Mesenchymal stem cell (in vitro differentiated cells and primary cell): ENCODE measurements around the gene TMEM244.

Experiments
- DNase-seq: peaks from one replicate; pipeline ENCODE4 v3.0.0-alpha.2; 2013
- H2AFZ ChIP-seq: one replicate; pipeline ENCODE4 v1.6.1; 2013; ENCODE audit warnings: low read depth, mild to moderate bottlenecking, control low read depth, inconsistent platforms, low read length, moderate library complexity
- H2AK5ac ChIP-seq: 2 replicates; pipeline ENCODE4 v1.6.1; 2013; ENCODE audit warnings: low read length, moderate library complexity, mild to moderate bottlenecking, inconsistent platforms; ENCODE audit not compliant: severe bottlenecking
- H2BK120ac ChIP-seq: one replicate; pipeline ENCODE4 v1.6.1; 2013; ENCODE audit warnings: low read depth, mild to moderate bottlenecking, inconsistent platforms, low read length, moderate library complexity
- H2BK12ac ChIP-seq, 2 experiments: one replicate each; pipeline ENCODE4 v1.6.1; 2013; ENCODE audit warnings: inconsistent platforms in 2 of 2, low read length in 2 of 2, mild to moderate bottlenecking in 2 of 2, moderate library complexity in 2 of 2, control low read depth in 1 of 2
- H2BK15ac ChIP-seq: one replicate; pipeline ENCODE4 v1.6.1; 2013; ENCODE audit warnings: mild to moderate bottlenecking, low read depth, inconsistent platforms; ENCODE audit not compliant: poor library complexity, severe bottlenecking
- H2BK5ac ChIP-seq: 2 replicates; pipeline ENCODE4 v1.6.1; 2013; ENCODE audit warnings: low read depth, mild to moderate bottlenecking, low read length, control low read depth, inconsistent platforms; ENCODE audit not compliant: poor library complexity, severe bottlenecking
- H3K14ac ChIP-seq, 2 experiments: one replicate each; pipeline ENCODE4 v1.6.1; 2013; ENCODE audit warnings: inconsistent platforms in 2 of 2, low read length in 2 of 2, control low read depth in 1 of 2, mild to moderate bottlenecking in 1 of 2, moderate library complexity in 1 of 2
- H3K18ac ChIP-seq, 2 experiments: one replicate each; pipeline ENCODE4 v1.6.1; 2013; ENCODE audit warnings: inconsistent platforms in 2 of 2, low read length in 2 of 2, control low read depth in 1 of 2, low read depth in 1 of 2, mild to moderate bottlenecking in 1 of 2
- H3K23ac ChIP-seq, 2 experiments: one replicate each; pipeline ENCODE4 v1.6.1; 2013; ENCODE audit warnings: inconsistent platforms in 2 of 2, low read length in 2 of 2, mild to moderate bottlenecking in 2 of 2, moderate library complexity in 2 of 2, control low read depth in 1 of 2
- H3K27ac ChIP-seq: 2 replicates; pipeline ENCODE4 v1.5.1; 2013; ENCODE audit warnings: mild to moderate bottlenecking, moderate library complexity, low read length, control low read depth, inconsistent platforms; ENCODE audit not compliant: poor library complexity, severe bottlenecking
- H3K27me3 ChIP-seq, 2 experiments: 2 replicates each; pipeline versions ENCODE4 v1.6.1 to v1.7.0; 2013; ENCODE audit warnings: low read length in 2 of 2, mild to moderate bottlenecking in 2 of 2, moderate library complexity in 2 of 2, control low read depth in 1 of 2, inconsistent platforms in 1 of 2; ENCODE audit not compliant: control insufficient read depth in 1 of 2, insufficient read depth in 1 of 2
- H3K36me3 ChIP-seq, 2 experiments: 2 replicates each; pipeline versions ENCODE4 v1.6.1 to v1.7.0; 2013; ENCODE audit warnings: low read length in 2 of 2, control low read depth in 1 of 2, inconsistent platforms in 1 of 2, low read depth in 1 of 2, mild to moderate bottlenecking in 1 of 2; ENCODE audit not compliant: insufficient read depth in 2 of 2, control insufficient read depth in 1 of 2
- H3K4ac ChIP-seq, 2 experiments: one replicate each; pipeline ENCODE4 v1.6.1; 2013; ENCODE audit warnings: inconsistent platforms in 2 of 2, low read length in 2 of 2, mild to moderate bottlenecking in 2 of 2, moderate library complexity in 2 of 2, control low read depth in 1 of 2, low read depth in 1 of 2
- H3K4me1 ChIP-seq: 2 replicates; pipeline ENCODE4 v1.6.1; 2013; ENCODE audit warnings: low read depth, low read length, control low read depth; ENCODE audit not compliant: control insufficient read depth, insufficient read depth
- H3K4me2 ChIP-seq: 2 replicates; pipeline ENCODE4 v1.6.1; 2013; ENCODE audit warnings: low read length, mild to moderate bottlenecking, inconsistent platforms; ENCODE audit not compliant: poor library complexity, severe bottlenecking
- H3K4me3 ChIP-seq, 2 experiments: 2 replicates each; pipeline versions ENCODE4 v1.5.1 to v1.7.0; 2013; ENCODE audit warnings: low read length in 2 of 2, mild to moderate bottlenecking in 2 of 2, control low read depth in 1 of 2, low read depth in 1 of 2; ENCODE audit not compliant: insufficient read depth in 1 of 2
- H3K79me1 ChIP-seq: replicated peaks from 2 replicates; pipeline ENCODE4 v1.6.1; 2013; ENCODE audit warnings: mild to moderate bottlenecking, control low read depth, low read length, inconsistent platforms; ENCODE audit not compliant: poor library complexity, severe bottlenecking
- H3K9ac ChIP-seq: 2 replicates; pipeline ENCODE4 v1.7.0; 2013; ENCODE audit warnings: mild to moderate bottlenecking, low read length, moderate library complexity
- H3K9me3 ChIP-seq: 2 replicates; pipeline ENCODE4 v1.7.0; 2013; ENCODE audit warnings: mild to moderate bottlenecking, low read length; ENCODE audit not compliant: control insufficient read depth
- H4K8ac ChIP-seq: one replicate; pipeline ENCODE4 v1.6.1; 2013; ENCODE audit warnings: inconsistent platforms, mild to moderate bottlenecking, low read length, moderate library complexity
- H4K91ac ChIP-seq: one replicate; pipeline ENCODE4 v1.6.1; 2013; ENCODE audit warnings: mild to moderate bottlenecking, low read length, inconsistent platforms
- WGBS: methylation state at CpG from one replicate; pipeline ENCODE4 v1.1.7; 2013; ENCODE audit warnings: mixed read lengths; 5-methylcytosine and 5-hydroxymethylcytosine counted together

The TMEM244 gene

GRCh38 chr6:129853996-129854711 lies 7.0 kb downstream of the TMEM244 start:
- Histone ChIP-seq H3K27ac (no peak overlapping the region), H2BK5ac (no peak overlapping the region), H3K18ac (no peak overlapping the region), H2AK5ac (no peak overlapping the region), H3K36me3 (no peaks in the 10 kb centered on the region), H2AFZ (no peak overlapping the region), H3K4ac (no peak overlapping the region), H3K4me1 (no peaks in the 10 kb centered on the region), H3K4me3 (no peak overlapping the region), H4K8ac (no peak overlapping the region), H2BK15ac (no peak overlapping the region), H2BK120ac (no peak overlapping the region), H3K14ac (no peak overlapping the region), H3K4me2 (no peak overlapping the region), H3K23ac (no peak overlapping the region), H3K27me3 (no peaks in the 10 kb centered on the region), H3K79me1 (no peaks in the 10 kb centered on the region), H2BK12ac (no peak overlapping the region), H3K9ac (no peak overlapping the region), H3K9me3 (no peaks in the 10 kb centered on the region), H4K91ac (no peak overlapping the region)
- WGBS = 22% methylated on average over 1 of the region's 3 CpGs
- peak; percentile 64 for DNase-seq

DNA sequence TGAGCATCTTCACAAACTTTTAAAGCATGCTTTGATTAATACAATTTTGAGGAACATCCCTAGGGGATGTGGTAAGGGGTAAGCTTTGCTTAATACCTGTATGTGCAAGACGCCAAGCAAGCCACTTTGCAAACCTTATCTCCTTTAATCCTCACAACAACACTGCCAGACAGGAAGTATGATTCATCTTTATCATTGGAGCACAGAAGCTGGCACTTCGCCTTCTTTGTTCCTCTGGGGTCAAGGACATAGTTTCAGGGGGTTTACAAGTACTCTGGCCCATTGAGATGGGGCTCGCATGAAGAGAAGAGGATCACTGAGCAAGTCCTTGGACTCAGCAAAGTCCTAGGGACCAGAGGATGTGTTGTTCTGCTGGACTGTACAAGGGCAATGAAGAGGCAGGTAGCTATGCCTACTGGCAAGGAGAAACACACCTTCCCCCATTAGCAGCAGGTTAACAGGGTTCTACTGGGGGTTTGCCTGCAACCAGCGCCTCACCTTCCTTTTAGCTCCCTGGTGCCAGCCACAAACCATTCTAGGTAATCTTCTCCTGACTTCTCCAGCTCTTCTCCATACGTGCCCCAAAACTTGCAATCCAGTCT lies 8.8 kb downstream of the TMEM244 start:
- no peak overlapping the region for H2AFZ ChIP-seq
- no peaks in the 10 kb centered on the region for H3K4me1 ChIP-seq
- H2BK12ac ChIP-seq = no peak overlapping the region
- no peak overlapping the region for H4K8ac ChIP-seq
- H3K4me2 ChIP-seq = no peak overlapping the region
- H3K27ac ChIP-seq = no peak overlapping the region
- H3K23ac ChIP-seq = no peak overlapping the region
- H3K4me3 ChIP-seq = no peak overlapping the region
- no peak overlapping the region for H3K4ac ChIP-seq
- H3K14ac ChIP-seq = peak overlapping the region in 1 of 2 experiments; percentile 9
- WGBS = 58% methylated on average over 5 of the region's 5 CpGs
- H3K27me3 ChIP-seq = no peaks in the 10 kb centered on the region
- H2AK5ac ChIP-seq = no peak overlapping the region
- no peak overlapping the region for H2BK5ac ChIP-seq
- no peaks in the 10 kb centered on the region for H3K79me1 ChIP-seq
- no peak overlapping the region for H4K91ac ChIP-seq
- no peaks in the 10 kb centered on the region for H3K9me3 ChIP-seq
- H2BK15ac ChIP-seq = no peak overlapping the region
- H3K9ac ChIP-seq = no peak overlapping the region
- no peaks in the 10 kb centered on the region for H3K36me3 ChIP-seq
- no peak for DNase-seq
- H3K18ac ChIP-seq = peak overlapping the region in 1 of 2 experiments; percentile 67
- H2BK120ac ChIP-seq = no peak overlapping the region

GRCh38 chr6:129849456-129849855 lies 11.7 kb downstream of the TMEM244 start:
- WGBS = 89% methylated on average over 3 of the region's 3 CpGs
- Histone ChIP-seq H3K79me1 (no peaks in the 10 kb centered on the region), H4K8ac (no peak overlapping the region), H3K14ac (no peak overlapping the region), H3K9ac (no peak overlapping the region), H3K4me2 (no peak overlapping the region), H3K27me3 (no peaks in the 10 kb centered on the region), H3K4ac (no peak overlapping the region), H3K18ac (no peak overlapping the region), H2BK5ac (no peak overlapping the region), H2BK120ac (no peak overlapping the region), H2BK15ac (no peak overlapping the region), H3K9me3 (no peaks in the 10 kb centered on the region), H3K4me1 (no peaks in the 10 kb centered on the region), H4K91ac (no peak overlapping the region), H2AFZ (no peak overlapping the region), H3K36me3 (no peaks in the 10 kb centered on the region), H2BK12ac (no peak overlapping the region), H3K27ac (no peak overlapping the region), H2AK5ac (no peak overlapping the region), H3K23ac (no peak overlapping the region), H3K4me3 (no peak overlapping the region)
- peak; percentile 61 for DNase-seq

- no peak overlapping the region for H3K14ac ChIP-seq
- H4K8ac ChIP-seq = no peak overlapping the region
- H3K4ac ChIP-seq = no peak overlapping the region
- no peak overlapping the region for H3K27ac ChIP-seq
- H2AK5ac ChIP-seq = no peak overlapping the region
- no peaks in the 10 kb centered on the region for H3K4me1 ChIP-seq
- H2BK12ac ChIP-seq = no peak overlapping the region
- no peak overlapping the region for H2BK15ac ChIP-seq
- H2AFZ ChIP-seq = no peak overlapping the region
- H3K18ac ChIP-seq = no peak overlapping the region
- H3K23ac ChIP-seq = no peak overlapping the region
- no peak overlapping the region for H2BK5ac ChIP-seq
- H3K27me3 ChIP-seq = no peaks in the 10 kb centered on the region
- no peak overlapping the region for H3K9ac ChIP-seq
- no peak overlapping the region for H3K4me2 ChIP-seq
- no peaks in the 10 kb centered on the region for H3K79me1 ChIP-seq
- no peaks in the 10 kb centered on the region for H3K36me3 ChIP-seq
- no peak for DNase-seq
- no peak overlapping the region for H3K4me3 ChIP-seq
- no peaks in the 10 kb centered on the region for H3K9me3 ChIP-seq
- H2BK120ac ChIP-seq = no peak overlapping the region
- H4K91ac ChIP-seq = no peak overlapping the region
Observed at GRCh38 chr6:129846761-129847160, 14.4 kb downstream of the TMEM244 start.
